Lower lobe of right lung (tissue), 2 donors: Measurements from ENCODE around the gene FRAT1. TPM values are rescaled to one million over a fixed set of nuclear protein-coding genes. Genes with fewer than 3 reads are reported as not detected.

ENCODE experiments used
- ATAC-seq, 2 donors: fragments of 200-7000 bp; cut with Tn5 transposase; one replicate each; pipeline ENCODE4 v1.9.1; 2020 to 2022; ENCODE audit warnings: mild to moderate bottlenecking in 2 of 2, moderate library complexity in 2 of 2
- DNase-seq: peaks from one replicate; pipeline ENCODE4 v3.0.0-alpha.2; 2020
- H3K27ac ChIP-seq: fragments of 200-600 bp; one replicate; pipeline ENCODE4 v1.8.0; 2022
- H3K27me3 ChIP-seq: fragments of 200-600 bp; one replicate; pipeline ENCODE4 v1.8.0; 2022; ENCODE audit warnings: low read depth
- H3K36me3 ChIP-seq: fragments of 200-600 bp; one replicate; pipeline ENCODE4 v1.8.0; 2022; ENCODE audit warnings: mild to moderate bottlenecking
- H3K4me1 ChIP-seq: fragments of 200-600 bp; one replicate; pipeline ENCODE4 v1.8.0; 2022
- H3K4me3 ChIP-seq: fragments of 200-600 bp; one replicate; pipeline ENCODE4 v1.8.0; 2022; ENCODE audit warnings: mild to moderate bottlenecking
- H3K9me3 ChIP-seq: fragments of 200-600 bp; one replicate; pipeline ENCODE4 v1.8.0; 2022
- intact Hi-C: fragments of 100-400 bp; cut with DNase I; formaldehyde crosslinking; loops from one replicate; pipeline ENCODE4 v1.11.0; 2022
- total RNA-seq: library from RNA; stranded (reverse); fragmentation: NEBNext Ultra II Directional; extraction: Animal tissue kit (Norgen Biotek cat#: 25700); gene quantifications from one replicate; pipeline ENCODE4 v1.2.1, GENCODE V29; 2021
- TF ChIP-seq, protein P1 (sequence below): fragments of 200-600 bp; IDR thresholded peaks from one replicate; pipeline ENCODE4 v1.8.0; 2022; ENCODE audit warnings: antibody characterized with exemption, mild to moderate bottlenecking
- donor health status: DM: no; HTN: yes; CAD: no; lungs with severe emphysema.

The FRAT1 gene
- total RNA-seq, 1 donor from 2014 or later: 15.1 TPM

GRCh38 chr10:97356318-97356914 is 37.3 kb downstream of the FRAT1 start:
- TF ChIP-seq, protein P1, sequence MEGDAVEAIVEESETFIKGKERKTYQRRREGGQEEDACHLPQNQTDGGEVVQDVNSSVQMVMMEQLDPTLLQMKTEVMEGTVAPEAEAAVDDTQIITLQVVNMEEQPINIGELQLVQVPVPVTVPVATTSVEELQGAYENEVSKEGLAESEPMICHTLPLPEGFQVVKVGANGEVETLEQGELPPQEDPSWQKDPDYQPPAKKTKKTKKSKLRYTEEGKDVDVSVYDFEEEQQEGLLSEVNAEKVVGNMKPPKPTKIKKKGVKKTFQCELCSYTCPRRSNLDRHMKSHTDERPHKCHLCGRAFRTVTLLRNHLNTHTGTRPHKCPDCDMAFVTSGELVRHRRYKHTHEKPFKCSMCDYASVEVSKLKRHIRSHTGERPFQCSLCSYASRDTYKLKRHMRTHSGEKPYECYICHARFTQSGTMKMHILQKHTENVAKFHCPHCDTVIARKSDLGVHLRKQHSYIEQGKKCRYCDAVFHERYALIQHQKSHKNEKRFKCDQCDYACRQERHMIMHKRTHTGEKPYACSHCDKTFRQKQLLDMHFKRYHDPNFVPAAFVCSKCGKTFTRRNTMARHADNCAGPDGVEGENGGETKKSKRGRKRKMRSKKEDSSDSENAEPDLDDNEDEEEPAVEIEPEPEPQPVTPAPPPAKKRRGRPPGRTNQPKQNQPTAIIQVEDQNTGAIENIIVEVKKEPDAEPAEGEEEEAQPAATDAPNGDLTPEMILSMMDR: no peak
- ATAC-seq (no peak), DNase-seq (no peak)
- Histone ChIP-seq H3K4me1 (peaks cover 21% of the 10 kb centered on the region), H3K27ac (peak overlapping the region; percentile 58), H3K36me3 (peaks cover 35% of the 10 kb centered on the region), H3K4me3 (no peak overlapping the region), H3K27me3 (no peaks in the 10 kb centered on the region), H3K9me3 (no peaks in the 10 kb centered on the region)
- intact Hi-C loops: no loop called here

- intact Hi-C loops: no loop called here
- no peak overlapping the region for H3K4me3 ChIP-seq
- peaks cover 35% of the 10 kb centered on the region for H3K36me3 ChIP-seq
- H3K27me3 ChIP-seq: no peaks in the 10 kb centered on the region
- no peaks in the 10 kb centered on the region for H3K9me3 ChIP-seq
- H3K4me1 ChIP-seq: peaks cover 21% of the 10 kb centered on the region
- TF ChIP-seq, protein P1: no peak
- DNase-seq: no peak
- H3K27ac ChIP-seq: peak overlapping the region; percentile 58
- ATAC-seq: no peak
Measured at GRCh38 chr10:97356918-97357317, 37.8 kb downstream of the FRAT1 start.

GRCh38 chr10:97358349-97358748 is 39.3 kb downstream of the FRAT1 start:
- Histone ChIP-seq H3K27ac (no peak overlapping the region), H3K4me1 (peaks cover 36% of the 10 kb centered on the region), H3K36me3 (peaks cover 40% of the 10 kb centered on the region), H3K9me3 (no peaks in the 10 kb centered on the region), H3K4me3 (no peak overlapping the region), H3K27me3 (no peaks in the 10 kb centered on the region)
- intact Hi-C loops: no loop called here
- TF ChIP-seq, protein P1: no peak
- ATAC-seq (no peak), DNase-seq (no peak)

DNA sequence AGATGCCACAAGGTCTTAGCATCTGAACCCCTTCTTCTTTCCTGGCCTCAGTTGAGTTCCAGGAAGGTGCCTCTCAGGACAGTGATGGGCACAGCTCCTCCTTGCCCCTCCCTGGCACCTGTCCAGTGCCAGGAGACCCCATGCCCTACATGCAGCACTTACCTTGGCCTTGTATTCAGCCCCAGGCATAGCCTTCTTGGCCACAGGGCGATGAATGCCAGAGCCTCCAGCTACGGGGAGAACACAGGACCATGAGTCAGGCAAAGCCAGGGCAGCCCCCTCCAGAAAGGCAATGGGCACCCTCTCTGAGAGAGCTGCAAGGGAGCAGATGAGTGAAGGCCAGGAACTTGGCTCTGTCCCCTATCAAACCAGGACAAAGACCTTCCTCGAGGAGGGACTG is 39.7 kb downstream of the FRAT1 start:
- intact Hi-C loops: no loop called here
- no peaks in the 10 kb centered on the region for H3K9me3 ChIP-seq
- ATAC-seq: no peak

GRCh38 chr10:97360705-97361536 is 41.9 kb downstream of the FRAT1 start:
- H3K36me3 ChIP-seq: peaks cover 54% of the 10 kb centered on the region

More for the DNA sequence above, 39.7 kb downstream of the FRAT1 start:
- no peak for DNase-seq
- TF ChIP-seq, protein P1: no peak
- Histone ChIP-seq H3K4me3 (no peak overlapping the region), H3K27me3 (no peaks in the 10 kb centered on the region), H3K4me1 (peaks cover 37% of the 10 kb centered on the region), H3K27ac (no peak overlapping the region), H3K36me3 (peaks cover 45% of the 10 kb centered on the region)

More at GRCh38 chr10:97360705-97361536, 41.9 kb downstream of the FRAT1 start:
- no peak overlapping the region for H3K27ac ChIP-seq
- no peaks in the 10 kb centered on the region for H3K27me3 ChIP-seq
- ATAC-seq (no peak), DNase-seq (no peak)
- no peaks in the 10 kb centered on the region for H3K9me3 ChIP-seq
- TF ChIP-seq, protein P1: no peak
- no peak overlapping the region for H3K4me3 ChIP-seq
- intact Hi-C loops: no loop called here
- peaks cover 29% of the 10 kb centered on the region for H3K4me1 ChIP-seq
